H1 (cell line): ENCODE measurements around the gene DOK7. TPM values are rescaled to one million over a fixed set of nuclear protein-coding genes. Genes with fewer than 3 reads are reported as not detected.

Source experiments
- HDAC6 ChIP-seq: IDR thresholded peaks from one replicate; pipeline ENCODE4 v1.7.1; 2012; ENCODE audit warnings: low read depth, mild to moderate bottlenecking, inconsistent platforms, low read length, moderate library complexity
- polyA plus RNA-seq, 7 experiments: library from polyadenylated mRNA; depleted of rRNA in 3 of 7; stranded (reverse) in 5 of 7; unstranded in 2 of 7; fragments of >200 nt in 5 of 7; fragments of 200-250 nt in 2 of 7; gene quantifications; 1 replicate in 5 of 7; 2 replicates in 1 of 7; 4 replicates in 1 of 7; pipeline versions ENCODE4 v1.2.1 to v1.2.3, GENCODE V29; 2011 to 2013; ENCODE audit warnings: missing spikeins in 2 of 7, mixed read lengths in 2 of 7
- total RNA-seq: library from RNA; stranded (reverse); fragmentation: NEBNext Ultra II Directional; extraction: Animal tissue kit (Norgen Biotek cat#: 25700); gene quantifications from 2 replicates; pipeline ENCODE4 v1.2.1, GENCODE V29; 2021
- TF ChIP-seq, protein P1 (sequence below): IDR thresholded peaks from 2 replicates; pipeline ENCODE4 v1.6.1; 2012; ENCODE audit warnings: low read length, inconsistent platforms
- TF ChIP-seq, protein P2 (sequence below): IDR thresholded peaks from 2 replicates; pipeline ENCODE4 v1.6.1; 2011; ENCODE audit warnings: low read depth, mild to moderate bottlenecking, low read length; ENCODE audit not compliant: insufficient read depth

The DOK7 gene
- total and polyA plus RNA-seq, 2 of the 8 experiments (the other 6 are each of a cell fraction or from before 2014, with no cell fraction given): 0.32 TPM; not detected in 1

DNA sequence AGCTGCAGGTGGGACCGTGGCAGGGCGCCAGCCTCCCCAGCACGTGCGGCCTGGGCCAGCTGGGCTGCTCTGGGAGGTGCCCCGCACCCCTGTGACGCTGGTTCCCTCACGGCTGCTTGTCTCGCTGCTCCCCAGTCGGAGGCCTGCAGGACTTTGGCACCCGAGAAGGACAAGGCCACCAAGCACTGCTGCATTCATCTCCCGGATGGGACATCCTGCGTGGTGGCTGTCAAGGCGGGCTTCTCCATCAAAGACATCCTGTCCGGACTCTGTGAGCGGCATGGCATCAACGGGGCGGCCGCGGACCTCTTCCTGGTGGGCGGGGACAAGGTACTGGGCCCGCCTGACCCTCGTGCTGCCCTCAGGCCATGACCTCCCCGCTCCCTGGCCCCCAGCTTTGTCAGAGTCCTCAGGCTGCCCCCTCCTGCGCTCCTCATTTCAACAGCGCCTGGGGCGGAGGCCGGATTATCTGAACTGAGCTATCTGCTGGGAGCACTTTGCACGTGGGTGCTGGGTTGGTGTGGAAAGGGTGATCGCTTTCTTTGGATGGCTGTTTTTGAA lies 40.8 kb upstream of the DOK7 start (continued):
- TF ChIP-seq, protein P1, sequence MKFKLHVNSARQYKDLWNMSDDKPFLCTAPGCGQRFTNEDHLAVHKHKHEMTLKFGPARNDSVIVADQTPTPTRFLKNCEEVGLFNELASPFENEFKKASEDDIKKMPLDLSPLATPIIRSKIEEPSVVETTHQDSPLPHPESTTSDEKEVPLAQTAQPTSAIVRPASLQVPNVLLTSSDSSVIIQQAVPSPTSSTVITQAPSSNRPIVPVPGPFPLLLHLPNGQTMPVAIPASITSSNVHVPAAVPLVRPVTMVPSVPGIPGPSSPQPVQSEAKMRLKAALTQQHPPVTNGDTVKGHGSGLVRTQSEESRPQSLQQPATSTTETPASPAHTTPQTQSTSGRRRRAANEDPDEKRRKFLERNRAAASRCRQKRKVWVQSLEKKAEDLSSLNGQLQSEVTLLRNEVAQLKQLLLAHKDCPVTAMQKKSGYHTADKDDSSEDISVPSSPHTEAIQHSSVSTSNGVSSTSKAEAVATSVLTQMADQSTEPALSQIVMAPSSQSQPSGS: no peak
- TF ChIP-seq, protein P2, sequence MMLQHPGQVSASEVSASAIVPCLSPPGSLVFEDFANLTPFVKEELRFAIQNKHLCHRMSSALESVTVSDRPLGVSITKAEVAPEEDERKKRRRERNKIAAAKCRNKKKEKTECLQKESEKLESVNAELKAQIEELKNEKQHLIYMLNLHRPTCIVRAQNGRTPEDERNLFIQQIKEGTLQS: no peak
- no peak for TF ChIP-seq HDAC6
